Neural progenitor cell (in vitro differentiated cells): ENCODE data around the gene LSMEM2. TPM values are rescaled to one million over a fixed set of nuclear protein-coding genes. Genes with fewer than 3 reads are reported as not detected.

Experiments used
- DNase-seq: peaks from one replicate; pipeline ENCODE4 v3.0.0-alpha.2; 2016; ENCODE audit warnings: low spot score
- H2AFZ ChIP-seq: fragments of 200-600 bp; sonication (generic); replicated peaks from 2 replicates; pipeline ENCODE4 v1.6.1; 2016; ENCODE audit warnings: antibody characterized with exemption
- H3F3A ChIP-seq: fragments of 200-600 bp; sonication (generic); 2 replicates; pipeline ENCODE4 v1.6.1; 2016; ENCODE audit warnings: antibody characterized with exemption, low read depth
- H3K27ac ChIP-seq: fragments of 200-600 bp; sonication (generic); 2 replicates; pipeline ENCODE4 v1.5.1; 2016; ENCODE audit warnings: mild to moderate bottlenecking
- H3K27me3 ChIP-seq: fragments of 200-600 bp; sonication (generic); 2 replicates; pipeline ENCODE4 v1.6.1; 2016; ENCODE audit warnings: mild to moderate bottlenecking, moderate library complexity
- H3K36me3 ChIP-seq: fragments of 200-600 bp; sonication (generic); 2 replicates; pipeline ENCODE4 v1.5.1; 2016
- H3K4me1 ChIP-seq: fragments of 200-600 bp; sonication (generic); 2 replicates; pipeline ENCODE4 v1.6.1; 2016; ENCODE audit warnings: mixed run types
- H3K4me2 ChIP-seq: fragments of 200-600 bp; sonication (generic); 2 replicates; pipeline ENCODE4 v1.6.1; 2016
- H3K4me3 ChIP-seq: fragments of 200-600 bp; sonication (generic); 2 replicates; pipeline ENCODE4 v1.5.1; 2016
- H3K79me2 ChIP-seq: fragments of 200-600 bp; sonication (generic); 2 replicates; pipeline ENCODE4 v1.6.1; 2016; ENCODE audit warnings: low read depth
- H3K9ac ChIP-seq: fragments of 200-600 bp; sonication (generic); 2 replicates; pipeline ENCODE4 v1.6.1; 2016
- H3K9me3 ChIP-seq: fragments of 200-600 bp; sonication (generic); 2 replicates; pipeline ENCODE4 v1.5.1; 2016; ENCODE audit warnings: low read depth
- H4K20me1 ChIP-seq: fragments of 200-600 bp; sonication (generic); 2 replicates; pipeline ENCODE4 v1.6.1; 2016; ENCODE audit warnings: low read depth
- H3K27ac Mint-ChIP-seq: 3 replicates; pipeline ENCODE4 v1.8.0; 2021; ENCODE audit warnings: mixed read lengths
- H3K27me3 Mint-ChIP-seq: 2 replicates; pipeline ENCODE4 v1.8.0; 2022; ENCODE audit warnings: low read depth, mild to moderate bottlenecking, inconsistent platforms, moderate library complexity, mixed read lengths; ENCODE audit not compliant: insufficient read depth
- H3K36me3 Mint-ChIP-seq: 3 replicates; pipeline ENCODE4 v1.8.0; 2021; ENCODE audit warnings: mixed read lengths
- H3K4me1 Mint-ChIP-seq: 3 replicates; pipeline ENCODE4 v1.8.0; 2021; ENCODE audit warnings: mixed read lengths
- H3K4me3 Mint-ChIP-seq: 3 replicates; pipeline ENCODE4 v1.8.0; 2021; ENCODE audit warnings: mild to moderate bottlenecking, moderate library complexity, mixed read lengths
- H3K9me3 Mint-ChIP-seq: 3 replicates; pipeline ENCODE4 v1.8.0; 2020; ENCODE audit warnings: mixed read lengths
- EZH2 ChIP-seq: fragments of 200-600 bp; sonication (generic); IDR thresholded peaks from 2 replicates; pipeline ENCODE4 v1.6.1; 2017; ENCODE audit warnings: antibody characterized with exemption, mild to moderate bottlenecking, moderate library complexity
- EZH2phosphoT487 ChIP-seq: fragments of 200-600 bp; sonication (generic); IDR thresholded peaks from 2 replicates; pipeline ENCODE4 v1.6.1; 2017; ENCODE audit warnings: antibody characterized with exemption
- total RNA-seq: library from RNA; depleted of rRNA; stranded (reverse); fragments of >200 nt; gene quantifications from 2 replicates; pipeline ENCODE4 v1.2.3, GENCODE V29; 2015; ENCODE audit warnings: low replicate concordance
- TF ChIP-seq, protein P1 (sequence below): fragments of 200-600 bp; sonication (generic); IDR thresholded peaks from 2 replicates; pipeline ENCODE4 v1.5.1; 2017; ENCODE audit warnings: antibody characterized with exemption, mild to moderate bottlenecking

LSMEM2 gene
- total RNA-seq, 1 donor from 2014 or later: not detected

DNA sequence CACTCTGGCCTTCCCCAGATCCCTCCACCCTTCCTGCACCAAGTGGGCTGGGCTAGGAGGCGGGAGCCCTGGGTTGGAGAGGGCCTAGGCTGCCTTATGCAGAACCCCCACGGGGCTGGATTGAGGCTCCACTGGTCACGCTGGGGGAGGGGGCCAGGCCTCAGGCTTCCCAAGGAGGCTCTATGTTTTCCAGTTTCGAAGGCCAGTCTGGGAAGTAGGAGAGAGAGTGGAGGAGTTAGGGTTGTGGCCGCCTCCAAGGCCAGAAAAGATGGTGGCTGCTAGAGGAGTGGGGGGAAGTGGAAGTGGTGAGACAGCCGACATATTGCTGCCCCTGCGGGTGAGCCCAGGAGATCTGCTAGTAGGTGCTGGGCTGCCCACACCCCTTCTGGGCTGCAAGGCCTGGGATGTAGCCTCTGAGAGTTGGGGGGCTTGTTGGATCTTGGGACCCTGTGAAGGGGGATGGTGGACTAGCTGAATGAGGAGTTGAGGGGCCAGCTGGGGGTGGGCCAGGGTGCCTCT, 41.7 kb upstream of the LSMEM2 start:
- Histone ChIP-seq H3K79me2 (peaks cover 62% of the 10 kb centered on the region), H3K4me1 (peaks cover 52% of the 10 kb centered on the region), H3K9ac (peak overlapping the region; percentile 82), H3K27ac (peak overlapping the region; percentile 16), H3K4me3 (peak overlapping the region; percentile 89), H3K4me2 (peak overlapping the region; percentile 97), H2AFZ (no peak overlapping the region), H3F3A (peaks cover 53% of the 10 kb centered on the region), H4K20me1 (peaks cover 57% of the 10 kb centered on the region), H3K27me3 (no peaks in the 10 kb centered on the region), H3K9me3 (no peaks in the 10 kb centered on the region), H3K36me3 (no peaks in the 10 kb centered on the region)
- H3K36me3 Mint-ChIP-seq: peaks cover 8% of the 10 kb centered on the region
- peaks cover 23% of the 10 kb centered on the region for H3K27me3 Mint-ChIP-seq
- H3K4me1 Mint-ChIP-seq: peaks cover 75% of the 10 kb centered on the region
- DNase-seq: peak; percentile 65
- H3K4me3 Mint-ChIP-seq: peak overlapping the region; percentile 100
- H3K9me3 Mint-ChIP-seq: no peaks in the 10 kb centered on the region
- TF ChIP-seq EZH2 (no peak), EZH2phosphoT487 (no peak)
- TF ChIP-seq, protein P1, sequence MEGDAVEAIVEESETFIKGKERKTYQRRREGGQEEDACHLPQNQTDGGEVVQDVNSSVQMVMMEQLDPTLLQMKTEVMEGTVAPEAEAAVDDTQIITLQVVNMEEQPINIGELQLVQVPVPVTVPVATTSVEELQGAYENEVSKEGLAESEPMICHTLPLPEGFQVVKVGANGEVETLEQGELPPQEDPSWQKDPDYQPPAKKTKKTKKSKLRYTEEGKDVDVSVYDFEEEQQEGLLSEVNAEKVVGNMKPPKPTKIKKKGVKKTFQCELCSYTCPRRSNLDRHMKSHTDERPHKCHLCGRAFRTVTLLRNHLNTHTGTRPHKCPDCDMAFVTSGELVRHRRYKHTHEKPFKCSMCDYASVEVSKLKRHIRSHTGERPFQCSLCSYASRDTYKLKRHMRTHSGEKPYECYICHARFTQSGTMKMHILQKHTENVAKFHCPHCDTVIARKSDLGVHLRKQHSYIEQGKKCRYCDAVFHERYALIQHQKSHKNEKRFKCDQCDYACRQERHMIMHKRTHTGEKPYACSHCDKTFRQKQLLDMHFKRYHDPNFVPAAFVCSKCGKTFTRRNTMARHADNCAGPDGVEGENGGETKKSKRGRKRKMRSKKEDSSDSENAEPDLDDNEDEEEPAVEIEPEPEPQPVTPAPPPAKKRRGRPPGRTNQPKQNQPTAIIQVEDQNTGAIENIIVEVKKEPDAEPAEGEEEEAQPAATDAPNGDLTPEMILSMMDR: no peak
- H3K27ac Mint-ChIP-seq: peak overlapping the region; percentile 89

DNA sequence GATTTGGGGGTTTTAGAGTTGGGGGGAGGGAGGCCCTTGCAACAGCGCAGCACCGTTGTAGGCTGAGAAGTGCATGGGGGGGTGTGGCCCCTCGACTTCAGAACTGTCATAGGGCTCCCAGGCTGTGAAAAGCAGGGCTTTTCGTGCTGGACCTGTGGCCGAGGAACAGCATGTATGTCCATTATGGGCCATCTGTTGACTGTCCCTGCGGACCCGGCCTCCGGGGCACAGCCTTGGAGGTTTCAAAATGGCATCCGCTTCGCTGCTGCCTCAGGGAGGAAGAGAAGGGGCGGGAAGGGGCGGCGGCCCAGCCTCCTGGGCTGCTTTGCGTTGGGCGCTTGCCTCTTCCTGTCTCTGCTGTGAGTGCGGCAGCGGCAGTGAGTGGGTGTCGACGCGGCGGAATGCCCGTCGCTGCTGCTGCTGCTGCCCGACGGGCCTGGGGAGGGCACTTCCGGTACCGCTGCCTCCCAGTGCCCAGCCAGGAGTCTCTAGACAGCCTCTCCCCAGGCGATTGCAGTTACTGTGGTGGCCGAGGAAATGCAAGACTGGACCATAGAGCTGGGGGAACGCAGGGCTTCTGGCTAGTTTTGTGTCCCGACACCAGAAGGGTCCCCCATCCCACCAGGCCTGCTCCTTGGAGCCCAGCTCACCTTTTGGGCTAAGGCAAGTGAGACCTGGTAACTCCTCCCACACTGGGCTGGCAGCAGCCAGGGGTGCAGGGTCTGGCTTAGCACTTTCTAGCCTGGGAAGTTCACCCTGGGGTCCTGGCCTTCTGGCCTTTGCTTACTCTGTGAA, 40.9 kb upstream of the LSMEM2 start:
- H3K79me2 ChIP-seq: peaks cover 70% of the 10 kb centered on the region

DNA sequence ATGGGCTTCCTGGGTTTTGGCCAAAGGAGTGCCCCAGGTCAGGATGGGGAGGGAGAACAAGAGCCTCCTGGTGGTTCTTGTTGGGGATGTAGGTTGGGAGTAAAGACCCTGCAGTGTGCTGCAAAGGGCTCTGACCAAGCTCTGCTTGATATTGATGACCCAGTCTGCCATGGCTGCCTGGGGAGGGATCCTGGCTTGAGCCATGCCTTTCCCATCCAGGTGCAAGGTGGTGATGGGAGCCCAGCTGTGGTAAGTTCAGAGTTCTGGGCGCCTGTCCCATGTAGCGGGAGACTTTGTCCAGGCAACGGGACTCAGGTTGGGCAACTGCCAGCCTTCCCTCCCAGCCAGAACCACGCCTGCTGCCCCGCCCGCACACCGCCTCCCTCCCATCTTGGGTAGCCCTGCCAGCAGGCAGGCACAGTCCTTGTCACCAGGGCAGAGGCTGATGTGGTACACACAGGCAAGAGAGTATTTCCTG, 40.3 kb upstream of the LSMEM2 start:
- H3K9me3 Mint-ChIP-seq: no peaks in the 10 kb centered on the region
- H3K9me3 ChIP-seq: no peaks in the 10 kb centered on the region
- peaks cover 9% of the 10 kb centered on the region for H3K36me3 Mint-ChIP-seq
- H3K27me3 Mint-ChIP-seq: peaks cover 18% of the 10 kb centered on the region
- peak overlapping the region; percentile 89 for H3K4me3 ChIP-seq
- H3K4me3 Mint-ChIP-seq: peak overlapping the region; percentile 100
- H3K27ac ChIP-seq: peak overlapping the region; percentile 88
- H3K4me2 ChIP-seq: peak overlapping the region; percentile 97
- H3K79me2 ChIP-seq: peaks cover 76% of the 10 kb centered on the region
- no peak for TF ChIP-seq EZH2
- TF ChIP-seq EZH2phosphoT487: no peak
- TF ChIP-seq, protein P1: no peak
- H2AFZ ChIP-seq: no peak overlapping the region
- H3K4me1 ChIP-seq: peaks cover 55% of the 10 kb centered on the region
- H3K9ac ChIP-seq: peak overlapping the region; percentile 82
- H4K20me1 ChIP-seq: peaks cover 66% of the 10 kb centered on the region
- H3K36me3 ChIP-seq: no peaks in the 10 kb centered on the region
- peaks cover 53% of the 10 kb centered on the region for H3F3A ChIP-seq
- no peak for DNase-seq
- H3K27me3 ChIP-seq: no peaks in the 10 kb centered on the region
- peaks cover 70% of the 10 kb centered on the region for H3K4me1 Mint-ChIP-seq
- no peak overlapping the region for H3K27ac Mint-ChIP-seq

More for the DNA sequence above, 40.9 kb upstream of the LSMEM2 start:
- Mint-ChIP-seq H3K36me3 (peaks cover 11% of the 10 kb centered on the region), H3K9me3 (no peaks in the 10 kb centered on the region), H3K27me3 (peaks cover 20% of the 10 kb centered on the region), H3K4me1 (peaks cover 74% of the 10 kb centered on the region), H3K27ac (no peak overlapping the region), H3K4me3 (peak overlapping the region; percentile 100)
- Histone ChIP-seq H3F3A (peaks cover 53% of the 10 kb centered on the region), H3K9ac (peak overlapping the region; percentile 82), H3K4me3 (peak overlapping the region; percentile 89), H2AFZ (no peak overlapping the region), H3K4me2 (peak overlapping the region; percentile 97), H4K20me1 (peaks cover 63% of the 10 kb centered on the region), H3K36me3 (no peaks in the 10 kb centered on the region), H3K27ac (peak overlapping the region; percentile 88), H3K27me3 (no peaks in the 10 kb centered on the region), H3K9me3 (no peaks in the 10 kb centered on the region), H3K4me1 (peaks cover 57% of the 10 kb centered on the region)
- TF ChIP-seq, protein P1: no peak
- TF ChIP-seq EZH2phosphoT487 (no peak), EZH2 (no peak)
- DNase-seq: peak; percentile 69
